ENCODE data around the gene SUMF1.

- TF ChIP-seq CTCF (IDR thresholded peaks at IDR 0.05) = no peak
- no peak for TF ChIP-seq EZH2 (IDR thresholded peaks at IDR 0.05; ENCODE audit: borderline replicate concordance, insufficient read depth, low read depth, low read length, poor library complexity, severe bottlenecking)
Observed at GRCh38 chr3:4503050-4503449, 36.0 kb upstream of the SUMF1 start.
